Measurements from ENCODE around the gene CUL2.

DNA sequence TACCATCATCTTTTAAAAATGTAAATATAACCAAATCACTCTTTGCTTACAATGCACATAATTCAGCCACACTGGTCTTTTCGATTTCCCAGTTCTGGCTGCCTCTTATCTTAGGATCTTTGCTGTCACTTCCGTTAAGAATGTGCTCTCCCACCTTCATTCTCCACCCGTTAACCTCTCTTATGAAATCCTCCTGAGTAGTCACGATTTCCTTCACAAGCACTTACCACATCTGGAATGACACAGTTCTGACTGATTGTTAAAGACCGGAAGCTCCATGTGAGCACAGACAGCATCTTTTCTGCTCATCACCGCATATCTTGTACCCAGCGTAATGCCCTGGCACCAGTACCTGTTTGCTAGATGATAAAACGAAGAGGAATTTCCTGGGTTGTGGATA, 84.3 kb downstream of the CUL2 start:
- TF ChIP-seq, protein P1, sequence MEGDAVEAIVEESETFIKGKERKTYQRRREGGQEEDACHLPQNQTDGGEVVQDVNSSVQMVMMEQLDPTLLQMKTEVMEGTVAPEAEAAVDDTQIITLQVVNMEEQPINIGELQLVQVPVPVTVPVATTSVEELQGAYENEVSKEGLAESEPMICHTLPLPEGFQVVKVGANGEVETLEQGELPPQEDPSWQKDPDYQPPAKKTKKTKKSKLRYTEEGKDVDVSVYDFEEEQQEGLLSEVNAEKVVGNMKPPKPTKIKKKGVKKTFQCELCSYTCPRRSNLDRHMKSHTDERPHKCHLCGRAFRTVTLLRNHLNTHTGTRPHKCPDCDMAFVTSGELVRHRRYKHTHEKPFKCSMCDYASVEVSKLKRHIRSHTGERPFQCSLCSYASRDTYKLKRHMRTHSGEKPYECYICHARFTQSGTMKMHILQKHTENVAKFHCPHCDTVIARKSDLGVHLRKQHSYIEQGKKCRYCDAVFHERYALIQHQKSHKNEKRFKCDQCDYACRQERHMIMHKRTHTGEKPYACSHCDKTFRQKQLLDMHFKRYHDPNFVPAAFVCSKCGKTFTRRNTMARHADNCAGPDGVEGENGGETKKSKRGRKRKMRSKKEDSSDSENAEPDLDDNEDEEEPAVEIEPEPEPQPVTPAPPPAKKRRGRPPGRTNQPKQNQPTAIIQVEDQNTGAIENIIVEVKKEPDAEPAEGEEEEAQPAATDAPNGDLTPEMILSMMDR (IDR thresholded peaks at IDR 0.05), result no peak
- no peak for TF ChIP-seq POLR2A (IDR thresholded peaks at IDR 0.05)
